22Rv1 (cell line): ENCODE measurements around the gene DCC.

ENCODE experiments used
- H3K27ac ChIP-seq: fragments of 450-650 bp; 2 replicates; pipeline ENCODE4 v1.5.1; 2017
- CTCF ChIP-seq: fragments of 450-650 bp; IDR thresholded peaks from 2 replicates; pipeline ENCODE4 v1.5.1; 2017; ENCODE audit warnings: mild to moderate bottlenecking
- ZFX ChIP-seq: fragments of 450-650 bp; IDR thresholded peaks from 2 replicates; pipeline ENCODE4 v1.6.1; 2017; ENCODE audit warnings: antibody characterized with exemption, borderline replicate concordance

Gene DCC

GRCh38 chr18:52815651-52816050, 475.7 kb downstream of the DCC start:
- TF ChIP-seq CTCF (no peak), ZFX (no peak)
- no peak overlapping the region for H3K27ac ChIP-seq

- no peak for TF ChIP-seq CTCF
- TF ChIP-seq ZFX = no peak
- no peak overlapping the region for H3K27ac ChIP-seq
Measured at GRCh38 chr18:52816121-52816520, 476.1 kb downstream of the DCC start.

- TF ChIP-seq CTCF = no peak
- TF ChIP-seq ZFX = no peak
- H3K27ac ChIP-seq = peak overlapping the region; percentile 51
Measured at GRCh38 chr18:52822160-52822559, 482.2 kb downstream of the DCC start.

- TF ChIP-seq ZFX = no peak
- no peak for TF ChIP-seq CTCF
- no peak overlapping the region for H3K27ac ChIP-seq
Measured at GRCh38 chr18:52824126-52824525, 484.1 kb downstream of the DCC start.

GRCh38 chr18:52826994-52827393, 487.0 kb downstream of the DCC start:
- no peak overlapping the region for H3K27ac ChIP-seq
- TF ChIP-seq ZFX = no peak
- no peak for TF ChIP-seq CTCF

- H3K27ac ChIP-seq = no peak overlapping the region
- TF ChIP-seq ZFX = no peak
- no peak for TF ChIP-seq CTCF
Measured at GRCh38 chr18:52829320-52829719, 489.3 kb downstream of the DCC start.

- no peak for TF ChIP-seq CTCF
- no peak for TF ChIP-seq ZFX
- no peak overlapping the region for H3K27ac ChIP-seq
Measured at GRCh38 chr18:52829876-52830405, 489.9 kb downstream of the DCC start.
